Prostate gland (tissue), 2 donors: ENCODE results near the gene STOX1. TPM values are rescaled to one million over a fixed set of nuclear protein-coding genes. Genes with fewer than 3 reads are reported as not detected.
"Not testable (repeated sequence)": the region's sequence is repeated elsewhere in the genome, so short reads cannot be mapped to it uniquely, and the experiment has no call there.

Experiments
- DNase-seq: peaks from one replicate; pipeline ENCODE4 v3.0.0-alpha.2; 2019; ENCODE audit warnings: low spot score
- H3K27ac ChIP-seq, 2 donors: fragments of 200-600 bp; sonication (generic); 2 replicates each; pipeline ENCODE4 v1.5.1; 2017 to 2019
- H3K27me3 ChIP-seq: fragments of 200-600 bp; sonication (generic); replicated peaks from 2 replicates; pipeline ENCODE4 v1.5.1; 2019; ENCODE audit not compliant: insufficient read depth
- H3K36me3 ChIP-seq, 2 donors: fragments of 200-600 bp; sonication (generic); 1 replicate in 1 of 2; 2 replicates in 1 of 2; pipeline versions ENCODE4 v1.5.1 to v1.8.1; 2017 to 2019
- H3K4me1 ChIP-seq: fragments of 200-600 bp; sonication (generic); replicated peaks from 2 replicates; pipeline ENCODE4 v1.5.1; 2019
- H3K4me3 ChIP-seq, 2 donors: fragments of 200-600 bp; sonication (generic); 2 replicates each; pipeline ENCODE4 v1.5.1; 2017 to 2019
- H3K9me3 ChIP-seq: fragments of 200-600 bp; sonication (generic); 2 replicates; pipeline ENCODE4 v1.5.1; 2017
- POLR2A ChIP-seq: fragments of 450-650 bp; IDR thresholded peaks from one replicate; pipeline ENCODE4 v1.6.1; 2016; ENCODE audit warnings: antibody characterized with exemption, mild to moderate bottlenecking
- POLR2AphosphoS5 ChIP-seq: sonication (generic); formaldehyde crosslinking; IDR thresholded peaks from one replicate; pipeline ENCODE4 v1.6.1; 2017; ENCODE audit warnings: antibody characterized with exemption
- WGBS: methylation state at CpG from one replicate; pipeline ENCODE4 v1.1.5; 2018; 5-methylcytosine and 5-hydroxymethylcytosine counted together
- intact Hi-C: fragments of 100-400 bp; cut with DNase I; formaldehyde crosslinking; loops from one replicate; pipeline ENCODE4 v1.14.2; 2022
- total RNA-seq, 2 donors: library from RNA; depleted of rRNA; stranded (reverse); fragments of >200 nt; gene quantifications; one replicate each; pipeline ENCODE4 v1.1.0, GENCODE V29; 2016
- TF ChIP-seq, protein P1 (sequence below), 4 experiments: fragments of 200-600 bp in 2 of 4; fragments of 450-650 bp in 2 of 4; sonication (generic) in 2 of 4; IDR thresholded peaks; 1 replicate in 3 of 4; 2 replicates in 1 of 4; pipeline ENCODE4 v1.5.1; 2016 to 2019; ENCODE audit warnings: antibody characterized with exemption in 4 of 4, mild to moderate bottlenecking in 2 of 4, moderate library complexity in 2 of 4

STOX1 gene
- total RNA-seq, 2 donors from 2014 or later = 4.7 to 9.2 TPM

DNA sequence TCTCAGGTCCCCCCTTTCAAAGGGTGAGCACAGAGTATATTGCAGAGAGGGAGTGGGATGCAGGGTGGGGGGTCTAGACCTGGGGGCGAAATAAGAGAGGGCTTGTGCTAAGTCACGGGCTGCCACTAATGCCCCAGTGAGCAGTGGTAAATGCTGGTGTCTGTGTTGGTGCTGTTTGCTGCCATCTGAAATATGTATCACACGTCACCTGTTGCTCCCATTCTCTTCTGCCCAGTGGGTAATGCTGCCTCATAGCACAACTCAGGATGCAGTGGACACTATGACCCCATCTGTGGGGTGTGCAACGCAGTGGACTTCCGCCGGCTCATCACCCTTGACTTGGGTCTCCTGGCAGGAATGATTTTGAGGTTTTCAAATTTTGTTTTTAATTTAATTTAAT lies 2.6 kb downstream of the STOX1 start:
- no peaks in the 10 kb centered on the region for H3K36me3 ChIP-seq
- TF ChIP-seq POLR2A = no peak
- no peak for TF ChIP-seq POLR2AphosphoS5
- TF ChIP-seq, protein P1, sequence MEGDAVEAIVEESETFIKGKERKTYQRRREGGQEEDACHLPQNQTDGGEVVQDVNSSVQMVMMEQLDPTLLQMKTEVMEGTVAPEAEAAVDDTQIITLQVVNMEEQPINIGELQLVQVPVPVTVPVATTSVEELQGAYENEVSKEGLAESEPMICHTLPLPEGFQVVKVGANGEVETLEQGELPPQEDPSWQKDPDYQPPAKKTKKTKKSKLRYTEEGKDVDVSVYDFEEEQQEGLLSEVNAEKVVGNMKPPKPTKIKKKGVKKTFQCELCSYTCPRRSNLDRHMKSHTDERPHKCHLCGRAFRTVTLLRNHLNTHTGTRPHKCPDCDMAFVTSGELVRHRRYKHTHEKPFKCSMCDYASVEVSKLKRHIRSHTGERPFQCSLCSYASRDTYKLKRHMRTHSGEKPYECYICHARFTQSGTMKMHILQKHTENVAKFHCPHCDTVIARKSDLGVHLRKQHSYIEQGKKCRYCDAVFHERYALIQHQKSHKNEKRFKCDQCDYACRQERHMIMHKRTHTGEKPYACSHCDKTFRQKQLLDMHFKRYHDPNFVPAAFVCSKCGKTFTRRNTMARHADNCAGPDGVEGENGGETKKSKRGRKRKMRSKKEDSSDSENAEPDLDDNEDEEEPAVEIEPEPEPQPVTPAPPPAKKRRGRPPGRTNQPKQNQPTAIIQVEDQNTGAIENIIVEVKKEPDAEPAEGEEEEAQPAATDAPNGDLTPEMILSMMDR (IDR thresholded peaks at IDR 0.05) = no peak
- no peak for DNase-seq
- H3K9me3 ChIP-seq = no peaks in the 10 kb centered on the region
- 93% methylated on average over 6 of the region's 6 CpGs for WGBS
- H3K4me3 ChIP-seq = no peak overlapping the region
- intact Hi-C loops = no loop called here
- no peaks in the 10 kb centered on the region for H3K27me3 ChIP-seq
- H3K4me1 ChIP-seq = no peaks in the 10 kb centered on the region
- no peak overlapping the region for H3K27ac ChIP-seq

DNA sequence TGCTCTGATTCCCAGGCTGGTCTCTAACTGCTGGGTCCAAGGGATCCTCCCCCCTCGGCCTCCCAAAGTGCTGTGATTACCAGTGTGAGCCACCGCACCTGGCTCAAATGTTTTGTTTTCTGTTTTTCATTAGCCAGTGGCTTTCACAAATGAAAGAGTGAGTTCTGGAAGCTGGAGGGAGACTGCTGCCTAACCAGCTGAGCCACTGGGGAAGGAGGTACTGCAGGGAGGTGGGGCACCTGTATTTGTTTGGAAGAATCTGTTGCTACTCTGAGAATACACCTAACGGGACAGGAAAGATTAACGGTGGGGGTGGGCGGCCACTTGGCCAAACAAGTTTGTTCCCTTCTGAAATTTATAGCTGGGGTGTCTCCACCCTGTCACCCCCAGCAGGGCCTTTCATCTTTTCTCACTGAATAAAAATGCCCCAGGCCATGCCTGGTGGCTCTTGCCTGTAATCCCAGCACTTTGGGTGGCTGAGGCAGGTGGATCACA lies 4.7 kb downstream of the STOX1 start:
- no peaks in the 10 kb centered on the region for H3K9me3 ChIP-seq
- 48% methylated on average over 5 of the region's 5 CpGs for WGBS
- no peaks in the 10 kb centered on the region for H3K4me1 ChIP-seq
- no peaks in the 10 kb centered on the region for H3K27me3 ChIP-seq
- H3K27ac ChIP-seq = no peak overlapping the region
- TF ChIP-seq, protein P1 (IDR thresholded peaks at IDR 0.05) = no peak
- TF ChIP-seq POLR2A (no peak), POLR2AphosphoS5 (peak; percentile 44)
- no peak overlapping the region for H3K4me3 ChIP-seq
- DNase-seq = peak; percentile 28
- intact Hi-C loops = no loop called here
- H3K36me3 ChIP-seq = no peaks in the 10 kb centered on the region

DNA sequence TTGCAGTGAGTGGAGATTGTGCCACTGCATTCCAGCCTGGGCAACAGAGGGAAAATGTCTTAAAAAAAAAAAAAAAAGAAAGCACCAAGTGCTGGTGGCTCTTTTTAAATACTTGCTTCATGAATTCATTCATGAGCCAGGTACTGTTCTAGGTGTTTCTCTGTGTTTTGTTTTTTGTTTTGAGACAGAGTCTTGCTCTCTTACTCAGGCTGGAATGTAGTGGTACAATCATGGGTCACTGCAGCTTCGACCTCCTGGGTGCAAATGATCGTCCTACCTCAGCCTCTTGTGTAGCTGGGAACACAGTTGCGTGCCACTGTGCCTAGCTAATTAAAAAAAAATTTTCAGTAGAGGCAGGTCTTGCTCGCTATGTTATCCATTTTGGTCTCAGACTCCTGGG lies 5.3 kb downstream of the STOX1 start:
- intact Hi-C loops = no loop called here
- no peak overlapping the region for H3K4me3 ChIP-seq
- TF ChIP-seq POLR2AphosphoS5 = no peak
- TF ChIP-seq, protein P1 (IDR thresholded peaks at IDR 0.05) = no peak
- TF ChIP-seq POLR2A = no peak
- no peaks in the 10 kb centered on the region for H3K4me1 ChIP-seq
- H3K27me3 ChIP-seq = no peaks in the 10 kb centered on the region
- H3K9me3 ChIP-seq = no peaks in the 10 kb centered on the region
- no peak overlapping the region for H3K27ac ChIP-seq
- 93% methylated on average over 4 of the region's 4 CpGs for WGBS
- no peaks in the 10 kb centered on the region for H3K36me3 ChIP-seq
- DNase-seq = no peak

DNA sequence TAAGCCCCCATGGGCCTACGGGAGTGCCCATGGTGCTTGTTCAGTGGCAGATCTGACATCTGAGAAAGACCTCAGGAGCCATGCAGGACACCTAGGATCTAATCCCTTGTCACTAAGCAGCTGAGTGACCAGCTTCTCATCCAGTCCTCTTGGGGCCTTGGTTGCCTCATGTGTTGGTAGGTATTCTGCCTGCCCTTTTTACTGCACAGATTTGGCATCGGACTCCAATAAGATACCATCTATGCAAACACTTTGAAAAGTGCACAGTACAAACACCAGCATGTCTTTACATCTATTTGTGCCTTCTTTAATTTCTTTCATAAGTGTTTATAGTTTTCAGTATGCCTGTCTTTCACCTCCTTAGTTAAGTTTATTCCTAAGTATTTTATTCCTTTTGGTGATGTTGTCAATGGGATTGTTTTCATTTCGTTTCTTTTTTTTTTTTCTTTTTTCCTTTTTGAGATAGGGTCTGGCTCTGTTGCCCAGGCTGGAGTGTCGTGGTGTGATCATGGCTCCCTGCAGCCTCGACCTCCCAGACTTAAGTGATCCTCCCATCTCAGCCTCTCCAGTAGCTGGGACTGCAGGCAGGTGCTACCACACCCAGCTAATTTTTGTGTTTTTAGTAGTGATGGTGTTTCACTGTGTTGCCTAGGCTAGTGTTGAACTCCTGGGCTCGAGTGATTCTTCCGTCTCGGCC lies 10.4 kb downstream of the STOX1 start:
- intact Hi-C loops = no loop called here

DNA sequence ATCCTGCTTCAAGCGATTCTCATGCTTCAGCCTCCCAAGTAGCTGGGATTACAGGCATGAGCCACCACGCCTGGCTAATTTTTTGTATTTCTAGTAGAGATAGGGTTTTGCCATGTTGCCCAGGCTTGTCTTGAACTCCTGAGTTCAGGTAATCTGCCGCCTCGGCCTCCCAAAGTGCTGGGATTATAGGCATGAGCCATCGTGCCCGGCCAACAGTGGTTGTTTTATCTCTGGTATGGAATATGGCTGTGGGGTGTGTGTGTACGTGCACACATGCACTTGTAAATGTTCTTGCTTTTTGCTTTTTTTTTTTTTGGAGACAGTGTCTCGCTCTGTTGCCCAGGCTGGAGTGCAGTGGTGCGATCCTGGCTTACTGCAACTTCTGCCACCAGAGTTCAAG lies 13.3 kb downstream of the STOX1 start:
- H3K36me3 ChIP-seq, H3K4me3 ChIP-seq, H3K27me3 ChIP-seq, intact Hi-C loops, DNase-seq, H3K27ac ChIP-seq, H3K9me3 ChIP-seq, H3K4me1 ChIP-seq: not testable (repeated sequence)
- 96% methylated on average over 9 of the region's 9 CpGs for WGBS

More for the DNA sequence above, 10.4 kb downstream of the STOX1 start:
- H3K4me3 ChIP-seq = no peak overlapping the region
- H3K9me3 ChIP-seq = no peaks in the 10 kb centered on the region
- peak; percentile 37 for DNase-seq
- no peaks in the 10 kb centered on the region for H3K4me1 ChIP-seq
- no peaks in the 10 kb centered on the region for H3K36me3 ChIP-seq
- WGBS = 70% methylated on average over 8 of the region's 8 CpGs
- H3K27ac ChIP-seq = no peak overlapping the region
- TF ChIP-seq POLR2A (no peak), POLR2AphosphoS5 (peak; percentile 66)
- no peaks in the 10 kb centered on the region for H3K27me3 ChIP-seq

DNA sequence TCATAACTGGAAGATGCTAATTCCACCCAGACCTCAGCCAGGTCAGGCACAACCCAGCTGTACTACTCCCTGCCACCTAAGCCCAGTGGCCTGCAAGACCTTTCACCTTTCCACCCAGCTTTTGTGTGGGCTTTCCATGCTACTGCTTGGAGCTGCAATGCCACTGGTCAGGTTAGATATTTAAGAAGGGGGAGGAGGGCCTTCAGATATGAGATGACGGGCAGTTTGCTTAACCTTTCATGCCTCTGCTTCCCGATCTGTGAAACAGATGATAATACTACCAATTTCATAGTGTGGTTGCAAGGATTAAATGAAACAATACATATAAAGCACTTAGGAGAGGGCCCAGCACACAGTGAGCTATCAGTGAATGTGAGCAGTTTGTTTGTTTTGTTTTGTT lies 20.9 kb downstream of the STOX1 start:
- no peaks in the 10 kb centered on the region for H3K4me1 ChIP-seq
- H3K36me3 ChIP-seq = no peaks in the 10 kb centered on the region
- H3K27ac ChIP-seq = no peak overlapping the region
- no peak overlapping the region for H3K4me3 ChIP-seq
- WGBS = 98% methylated on average over 2 of the region's 2 CpGs
- DNase-seq = no peak
- H3K27me3 ChIP-seq = no peaks in the 10 kb centered on the region
- H3K9me3 ChIP-seq = no peaks in the 10 kb centered on the region
- intact Hi-C loops = no loop called here
- TF ChIP-seq, protein P1 (IDR thresholded peaks at IDR 0.05) = no peak
- TF ChIP-seq POLR2A = no peak
- TF ChIP-seq POLR2AphosphoS5 = no peak
